Prostate gland (tissue), 2 donors: Measurements from ENCODE around the gene DMD. TPM values are rescaled to one million over a fixed set of nuclear protein-coding genes. Genes with fewer than 3 reads are reported as not detected.

Experiments used
- DNase-seq: peaks from one replicate; pipeline ENCODE4 v3.0.0-alpha.2; 2019; ENCODE audit warnings: low spot score
- H3K27ac ChIP-seq, 2 donors: fragments of 200-600 bp; sonication (generic); 2 replicates each; pipeline ENCODE4 v1.5.1; 2017 to 2019
- H3K27me3 ChIP-seq: fragments of 200-600 bp; sonication (generic); replicated peaks from 2 replicates; pipeline ENCODE4 v1.5.1; 2019; ENCODE audit not compliant: insufficient read depth
- H3K36me3 ChIP-seq, 2 donors: fragments of 200-600 bp; sonication (generic); 1 replicate in 1 of 2; 2 replicates in 1 of 2; pipeline versions ENCODE4 v1.5.1 to v1.8.1; 2017 to 2019
- H3K4me1 ChIP-seq: fragments of 200-600 bp; sonication (generic); replicated peaks from 2 replicates; pipeline ENCODE4 v1.5.1; 2019
- H3K4me3 ChIP-seq, 2 donors: fragments of 200-600 bp; sonication (generic); 2 replicates each; pipeline ENCODE4 v1.5.1; 2017 to 2019
- H3K9me3 ChIP-seq: fragments of 200-600 bp; sonication (generic); 2 replicates; pipeline ENCODE4 v1.5.1; 2017
- POLR2A ChIP-seq: fragments of 450-650 bp; IDR thresholded peaks from one replicate; pipeline ENCODE4 v1.6.1; 2016; ENCODE audit warnings: antibody characterized with exemption, mild to moderate bottlenecking
- POLR2AphosphoS5 ChIP-seq: sonication (generic); formaldehyde crosslinking; IDR thresholded peaks from one replicate; pipeline ENCODE4 v1.6.1; 2017; ENCODE audit warnings: antibody characterized with exemption
- WGBS: methylation state at CpG from one replicate; pipeline ENCODE4 v1.1.5; 2018; 5-methylcytosine and 5-hydroxymethylcytosine counted together
- intact Hi-C: fragments of 100-400 bp; cut with DNase I; formaldehyde crosslinking; loops from one replicate; pipeline ENCODE4 v1.14.2; 2022
- total RNA-seq, 2 donors: library from RNA; depleted of rRNA; stranded (reverse); fragments of >200 nt; gene quantifications; one replicate each; pipeline ENCODE4 v1.1.0, GENCODE V29; 2016
- TF ChIP-seq, protein P1 (sequence below), 4 experiments: fragments of 200-600 bp in 2 of 4; fragments of 450-650 bp in 2 of 4; sonication (generic) in 2 of 4; IDR thresholded peaks; 1 replicate in 3 of 4; 2 replicates in 1 of 4; pipeline ENCODE4 v1.5.1; 2016 to 2019; ENCODE audit warnings: antibody characterized with exemption in 4 of 4, mild to moderate bottlenecking in 2 of 4, moderate library complexity in 2 of 4

DMD gene
- total RNA-seq, 2 donors from 2014 or later = 17.6 to 34.8 TPM

GRCh38 chrX:32998776-32999175, 212.6 kb downstream of the DMD start:
- Histone ChIP-seq H3K27ac (no peak overlapping the region), H3K36me3 (no peaks in the 10 kb centered on the region), H3K4me3 (no peak overlapping the region), H3K9me3 (no peaks in the 10 kb centered on the region), H3K4me1 (no peaks in the 10 kb centered on the region), H3K27me3 (no peaks in the 10 kb centered on the region)
- TF ChIP-seq POLR2AphosphoS5 = no peak
- no peak for TF ChIP-seq POLR2A
- TF ChIP-seq, protein P1, sequence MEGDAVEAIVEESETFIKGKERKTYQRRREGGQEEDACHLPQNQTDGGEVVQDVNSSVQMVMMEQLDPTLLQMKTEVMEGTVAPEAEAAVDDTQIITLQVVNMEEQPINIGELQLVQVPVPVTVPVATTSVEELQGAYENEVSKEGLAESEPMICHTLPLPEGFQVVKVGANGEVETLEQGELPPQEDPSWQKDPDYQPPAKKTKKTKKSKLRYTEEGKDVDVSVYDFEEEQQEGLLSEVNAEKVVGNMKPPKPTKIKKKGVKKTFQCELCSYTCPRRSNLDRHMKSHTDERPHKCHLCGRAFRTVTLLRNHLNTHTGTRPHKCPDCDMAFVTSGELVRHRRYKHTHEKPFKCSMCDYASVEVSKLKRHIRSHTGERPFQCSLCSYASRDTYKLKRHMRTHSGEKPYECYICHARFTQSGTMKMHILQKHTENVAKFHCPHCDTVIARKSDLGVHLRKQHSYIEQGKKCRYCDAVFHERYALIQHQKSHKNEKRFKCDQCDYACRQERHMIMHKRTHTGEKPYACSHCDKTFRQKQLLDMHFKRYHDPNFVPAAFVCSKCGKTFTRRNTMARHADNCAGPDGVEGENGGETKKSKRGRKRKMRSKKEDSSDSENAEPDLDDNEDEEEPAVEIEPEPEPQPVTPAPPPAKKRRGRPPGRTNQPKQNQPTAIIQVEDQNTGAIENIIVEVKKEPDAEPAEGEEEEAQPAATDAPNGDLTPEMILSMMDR (IDR thresholded peaks at IDR 0.05) = no peak
- WGBS = 66% methylated on average over 4 of the region's 4 CpGs
- DNase-seq = no peak
- intact Hi-C loops = no loop called here

DNA sequence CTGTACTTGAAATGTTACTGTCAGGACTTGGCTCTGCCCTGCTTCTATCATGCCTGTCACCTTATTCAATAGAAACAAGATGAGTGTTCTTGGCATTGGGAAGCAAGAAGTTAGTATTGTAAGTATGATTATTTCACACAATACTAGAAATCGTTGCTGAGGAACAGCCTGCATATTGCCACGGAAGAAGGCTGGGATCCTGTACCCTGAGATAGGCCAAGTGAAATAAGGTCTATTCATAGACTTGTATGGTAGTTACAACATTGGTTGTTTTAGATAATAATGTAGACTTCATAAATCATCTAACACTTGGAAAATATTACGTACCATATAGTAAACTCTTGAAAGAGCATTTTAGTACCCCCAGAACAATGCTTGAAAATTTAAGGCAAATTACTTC, 215.9 kb downstream of the DMD start:
- Histone ChIP-seq H3K9me3 (no peaks in the 10 kb centered on the region), H3K4me1 (no peaks in the 10 kb centered on the region), H3K36me3 (no peaks in the 10 kb centered on the region), H3K27ac (no peak overlapping the region), H3K4me3 (no peak overlapping the region), H3K27me3 (no peaks in the 10 kb centered on the region)
- WGBS = 55% methylated on average over 3 of the region's 3 CpGs
- TF ChIP-seq, protein P1 (IDR thresholded peaks at IDR 0.05) = no peak
- TF ChIP-seq POLR2A (no peak), POLR2AphosphoS5 (no peak)
- no peak for DNase-seq
- intact Hi-C loops = no loop called here

- 44% methylated on average over 4 of the region's 4 CpGs for WGBS
- intact Hi-C loops = no loop called here
- no peak overlapping the region for H3K4me3 ChIP-seq
- no peaks in the 10 kb centered on the region for H3K9me3 ChIP-seq
- no peaks in the 10 kb centered on the region for H3K27me3 ChIP-seq
- no peaks in the 10 kb centered on the region for H3K4me1 ChIP-seq
- no peaks in the 10 kb centered on the region for H3K36me3 ChIP-seq
- no peak overlapping the region for H3K27ac ChIP-seq
- no peak for TF ChIP-seq POLR2AphosphoS5
- TF ChIP-seq, protein P1 (IDR thresholded peaks at IDR 0.05) = no peak
- no peak for TF ChIP-seq POLR2A
- DNase-seq = no peak
These were observed 224.2 kb downstream of the DMD start for GRCh38 chrX:32987142-32987541.

DNA sequence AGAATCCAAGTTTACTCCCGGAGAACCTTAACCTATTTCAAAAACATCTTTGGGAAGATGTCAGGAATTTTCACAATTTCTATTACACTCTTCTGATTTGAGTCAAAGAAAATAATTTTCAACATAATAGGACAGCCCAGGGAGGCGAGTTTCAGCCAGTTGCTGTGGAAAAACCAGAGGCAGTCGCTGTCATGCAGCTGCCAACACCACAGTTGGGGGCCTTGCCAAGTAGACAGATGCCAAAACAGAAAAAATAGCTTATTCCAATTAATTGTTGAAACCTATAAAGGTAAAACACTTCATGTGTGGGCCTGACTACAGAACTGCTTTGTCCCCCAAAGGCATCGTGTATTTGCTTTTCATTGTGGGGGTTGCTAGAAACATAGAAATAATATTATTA, 225.8 kb downstream of the DMD start:
- TF ChIP-seq POLR2AphosphoS5 = no peak
- TF ChIP-seq, protein P1 (IDR thresholded peaks at IDR 0.05) = no peak
- no peak for TF ChIP-seq POLR2A
- no peaks in the 10 kb centered on the region for H3K36me3 ChIP-seq
- DNase-seq = no peak
- intact Hi-C loops = no loop called here
- H3K9me3 ChIP-seq = no peaks in the 10 kb centered on the region
- H3K27me3 ChIP-seq = no peaks in the 10 kb centered on the region
- 35% methylated on average over 4 of the region's 4 CpGs for WGBS
- no peaks in the 10 kb centered on the region for H3K4me1 ChIP-seq
- H3K27ac ChIP-seq = no peak overlapping the region
- H3K4me3 ChIP-seq = no peak overlapping the region

- WGBS = 40% methylated on average over 2 of the region's 2 CpGs
- no peaks in the 10 kb centered on the region for H3K9me3 ChIP-seq
- H3K4me1 ChIP-seq = no peaks in the 10 kb centered on the region
- intact Hi-C loops = no loop called here
- no peaks in the 10 kb centered on the region for H3K27me3 ChIP-seq
- DNase-seq = no peak
- TF ChIP-seq POLR2AphosphoS5 (no peak), POLR2A (no peak)
- TF ChIP-seq, protein P1 (IDR thresholded peaks at IDR 0.05) = no peak
- no peak overlapping the region for H3K27ac ChIP-seq
- no peaks in the 10 kb centered on the region for H3K36me3 ChIP-seq
- H3K4me3 ChIP-seq = no peak overlapping the region
These were observed 244.5 kb downstream of the DMD start for GRCh38 chrX:32966821-32967355.
